HCT116 (cell line): Measurements from ENCODE around the gene HTN3. TPM values are rescaled to one million over a fixed set of nuclear protein-coding genes. Genes with fewer than 3 reads are reported as not detected.

Experiments
- ATAC-seq: fragments of 200-7000 bp; cut with Tn5 transposase; 2 replicates; pipeline ENCODE4 v1.9.1; 2020; ENCODE audit warnings: mild to moderate bottlenecking, moderate library complexity
- BruUV-seq: library from RNA; stranded (reverse); fragments of 400-500 nt; replicated peaks from 2 replicates; lab custom pipeline; 2021; lab: Mats Ljungman, UMichigan
- CTCF ChIA-PET: fragments of 300-600 bp; sonication (Branson Sonifier 250); formaldehyde crosslinking; loops from one replicate; lab custom pipeline; 2021; ENCODE audit warnings: antibody characterized with exemption; lab: Charles Lee
- POLR2A ChIA-PET: fragments of 300-600, 350-600 bp; sonication (Branson Sonifier 250); formaldehyde crosslinking; loops from one replicate; lab custom pipeline; 2021; ENCODE audit warnings: antibody characterized with exemption; lab: Charles Lee
- RAD21 ChIA-PET, 2 experiments: fragments of 300-600 bp; sonication (Branson Sonifier 250); formaldehyde crosslinking; loops; one replicate each; lab custom pipeline; 2023; ENCODE audit warnings: low total read pairs in 2 of 2; ENCODE audit not compliant: uncharacterized antibody in 2 of 2, unreplicated experiment in 2 of 2, low non-redundant PET in 1 of 2; lab: Charles Lee
- DNase-seq: peaks from one replicate; pipeline ENCODE4 v3.0.0-alpha.2; 2010; ENCODE audit warnings: low read depth, low spot score
- H2AFZ ChIP-seq: fragments of 200-600 bp; shearing (Covaris generic), sonication (generic); 2 replicates; pipeline ENCODE4 v1.6.1; 2017; ENCODE audit warnings: low read depth, mixed run types, mixed read lengths, antibody characterized with exemption, low read length; ENCODE audit not compliant: poor library complexity, severe bottlenecking
- H3K27ac ChIP-seq: 2 replicates; pipeline ENCODE4 v1.5.1; 2012; ENCODE audit warnings: low read depth, low read length
- H3K27me3 ChIP-seq: fragments of 200-600 bp; sonication (generic); 2 replicates; pipeline ENCODE4 v1.6.1; 2016; ENCODE audit warnings: mixed run types, low read length, mixed read lengths; ENCODE audit not compliant: insufficient read depth
- H3K36me3 ChIP-seq, 2 experiments: fragments of 200-500 bp in 1 of 2; fragments of 200-600 bp in 1 of 2; sonication (Bioruptor generic) in 1 of 2; sonication (generic) in 1 of 2; 2 replicates each; pipeline versions ENCODE4 v1.5.1 to v1.6.1; 2014 to 2016; ENCODE audit warnings: low read length in 2 of 2, inconsistent platforms in 1 of 2, mixed read lengths in 1 of 2, mixed run types in 1 of 2; ENCODE audit not compliant: insufficient read depth in 2 of 2, control insufficient read depth in 1 of 2
- H3K4me1 ChIP-seq, 2 experiments: fragments of 200-600 bp in 1 of 2; sonication (generic) in 1 of 2; 2 replicates each; pipeline versions ENCODE4 v1.5.1 to v1.6.1; 2012 to 2017; ENCODE audit warnings: low read length in 2 of 2, inconsistent platforms in 1 of 2, mild to moderate bottlenecking in 1 of 2, mixed read lengths in 1 of 2, mixed run types in 1 of 2, moderate library complexity in 1 of 2; ENCODE audit not compliant: insufficient read depth in 2 of 2, control insufficient read depth in 1 of 2
- H3K4me2 ChIP-seq: fragments of 200-600 bp; sonication (generic); 2 replicates; pipeline ENCODE4 v1.6.1; 2017; ENCODE audit warnings: mixed run types, low read length, mixed read lengths
- H3K4me3 ChIP-seq, 2 experiments: fragments of 200-600 bp in 1 of 2; sonication (generic) in 1 of 2; replicated peaks in 1 of 2; 2 replicates each; pipeline ENCODE4 v1.5.1; 2011 to 2016; ENCODE audit warnings: low read length in 2 of 2, control low read depth in 1 of 2, low read depth in 1 of 2, mild to moderate bottlenecking in 1 of 2, mixed read lengths in 1 of 2, mixed run types in 1 of 2
- H3K79me2 ChIP-seq: fragments of 200-600 bp; sonication (generic); 2 replicates; pipeline ENCODE4 v1.6.1; 2017; ENCODE audit warnings: mild to moderate bottlenecking, mixed run types, low read length, moderate library complexity, mixed read lengths; ENCODE audit not compliant: insufficient read depth
- H3K9ac ChIP-seq: fragments of 200-600 bp; sonication (generic); 2 replicates; pipeline ENCODE4 v1.6.1; 2016; ENCODE audit warnings: low read length, mixed read lengths
- H3K9me2 ChIP-seq: fragments of 200-600 bp; sonication (generic), shearing (Covaris generic); 2 replicates; pipeline ENCODE4 v1.6.1; 2017; ENCODE audit warnings: mixed run types, mild to moderate bottlenecking, moderate library complexity; ENCODE audit not compliant: insufficient read depth
- H3K9me3 ChIP-seq, 2 experiments: fragments of 200-500 bp in 1 of 2; fragments of 200-600 bp in 1 of 2; sonication (Bioruptor generic) in 1 of 2; sonication (generic) in 1 of 2; 2 replicates each; pipeline ENCODE4 v1.6.1; 2014 to 2017; ENCODE audit warnings: low read length in 2 of 2, mixed read lengths in 2 of 2, inconsistent platforms in 1 of 2, low read depth in 1 of 2, mild to moderate bottlenecking in 1 of 2, mixed run types in 1 of 2, moderate library complexity in 1 of 2; ENCODE audit not compliant: control insufficient read depth in 1 of 2, insufficient read depth in 1 of 2
- H4K20me1 ChIP-seq: fragments of 200-600 bp; sonication (generic), shearing (Covaris generic); 2 replicates; pipeline ENCODE4 v1.6.1; 2017; ENCODE audit warnings: mixed run types, mild to moderate bottlenecking, moderate library complexity; ENCODE audit not compliant: insufficient read depth
- CBX3 ChIP-seq: IDR thresholded peaks from 2 replicates; pipeline ENCODE4 v1.6.1; 2012; ENCODE audit warnings: low read depth
- CTCF ChIP-seq, 3 experiments: fragments of 200-600 bp in 1 of 3; sonication (generic) in 1 of 3; IDR thresholded peaks in 2 of 3; conservative IDR thresholded peaks in 1 of 3; 2 replicates each; pipeline ENCODE4 v1.5.1; 2012 to 2017; ENCODE audit warnings: low read depth in 2 of 3, low read length in 2 of 3, antibody characterized with exemption in 1 of 3, borderline replicate concordance in 1 of 3, control low read depth in 1 of 3, mild to moderate bottlenecking in 1 of 3, mixed read lengths in 1 of 3, mixed run types in 1 of 3, moderate library complexity in 1 of 3; ENCODE audit not compliant: insufficient read depth in 1 of 3
- ELF1 ChIP-seq: IDR thresholded peaks from 2 replicates; pipeline ENCODE4 v1.6.1; 2012; ENCODE audit warnings: low read depth, borderline replicate concordance
- EZH2phosphoT487 ChIP-seq: fragments of 200-600 bp; IDR thresholded peaks from 2 replicates; pipeline ENCODE4 v1.6.1; 2018; ENCODE audit warnings: antibody characterized with exemption, borderline replicate concordance
- JUND ChIP-seq: IDR thresholded peaks from 2 replicates; pipeline ENCODE4 v1.6.1; 2012
- POLR2A ChIP-seq: IDR thresholded peaks from 2 replicates; pipeline ENCODE4 v1.7.0; 2011; ENCODE audit warnings: borderline replicate concordance; ENCODE audit not compliant: insufficient read depth, insufficient read length; ENCODE audit errors: extremely low read depth
- POLR2AphosphoS5 ChIP-seq: IDR thresholded peaks from 2 replicates; pipeline ENCODE4 v1.6.1; 2011; ENCODE audit warnings: mild to moderate bottlenecking, low read depth, low read length, moderate library complexity
- REST ChIP-seq: IDR thresholded peaks from 2 replicates; pipeline ENCODE4 v1.6.1; 2012; ENCODE audit warnings: low read depth
- YY1 ChIP-seq: IDR thresholded peaks from 2 replicates; pipeline ENCODE4 v1.6.1; 2011; ENCODE audit warnings: low read length, low read depth, moderate library complexity, mild to moderate bottlenecking; ENCODE audit not compliant: insufficient replicate concordance; ENCODE audit errors: extremely low read depth
- ZFX ChIP-seq: fragments of 450-650 bp; IDR thresholded peaks from 2 replicates; pipeline ENCODE4 v1.6.1; 2017
- ZNF274 ChIP-seq: fragments of 200-500 bp; sonication (Bioruptor generic); IDR thresholded peaks from 2 replicates; pipeline ENCODE4 v1.6.1; 2014; ENCODE audit warnings: mild to moderate bottlenecking, low read depth, low read length, inconsistent platforms
- intact Hi-C: fragments of 100-400 bp; cut with micrococcal nuclease; formaldehyde crosslinking; loops from 2 replicates; pipeline ENCODE4 v1.10.0; 2022
- total RNA-seq: library from RNA; stranded (reverse); gene quantifications from one replicate; pipeline ENCODE4 v1.2.1, GENCODE V29; 2021; ENCODE audit not compliant: unreplicated experiment

Gene HTN3
- total RNA-seq, 1 experiment from 2014 or later, result not detected

- Histone ChIP-seq H3K9me3 (no peaks in the 10 kb centered on the region), H3K27me3 (no peaks in the 10 kb centered on the region), H4K20me1 (no peaks in the 10 kb centered on the region), H3K36me3 (no peaks in the 10 kb centered on the region), H3K9me2 (no peaks in the 10 kb centered on the region), H3K4me2 (no peak overlapping the region), H3K27ac (no peak overlapping the region), H2AFZ (no peak overlapping the region), H3K9ac (no peak overlapping the region), H3K4me1 (no peaks in the 10 kb centered on the region), H3K79me2 (no peaks in the 10 kb centered on the region), H3K4me3 (no peak overlapping the region)
- TF ChIP-seq EZH2phosphoT487, result no peak
- no peak for TF ChIP-seq REST
- TF ChIP-seq YY1, result no peak
- TF ChIP-seq JUND, result no peak
- no peak for TF ChIP-seq POLR2AphosphoS5
- TF ChIP-seq POLR2A, result no peak
- TF ChIP-seq ELF1, result no peak
- no peak for TF ChIP-seq ZNF274
- TF ChIP-seq CTCF (IDR thresholded peaks at IDR 0.05 in 2 of 3, conservative IDR thresholded peaks at IDR 0.05 in 1 of 3; ENCODE audit: borderline replicate concordance in 1 of 3, insufficient read depth in 1 of 3, low read depth in 2 of 3, low read length in 2 of 3), result no peak
- no peak for TF ChIP-seq ZFX
- no peak for TF ChIP-seq CBX3
- CTCF ChIA-PET, result no interaction called here
- RAD21 ChIA-PET, result no interaction called here
- DNase-seq (no peak), ATAC-seq (no peak)
- no TSS peak for BruUV-seq
- POLR2A ChIA-PET, result no interaction called here
- intact Hi-C loops, result no loop called here
Observed at GRCh38 chr4:69999420-69999819, 28.8 kb upstream of the HTN3 start.
